Gastrocnemius medialis (tissue), 4 donors: ENCODE results near the gene LAMTOR1.

Source experiments
- POLR2A ChIP-seq, 2 donors: fragments of 450-650 bp; IDR thresholded peaks; one replicate each; pipeline ENCODE4 v1.6.1; 2017; ENCODE audit warnings: antibody characterized with exemption in 2 of 2, mild to moderate bottlenecking in 2 of 2, moderate library complexity in 2 of 2
- TF ChIP-seq, protein P1 (sequence below), 5 experiments: fragments of 450-650 bp in 3 of 5; fragments of 200-600 bp in 2 of 5; sonication (generic) in 2 of 5; IDR thresholded peaks in 4 of 5; conservative IDR thresholded peaks in 1 of 5; 1 replicate in 4 of 5; 2 replicates in 1 of 5; pipeline ENCODE4 v1.5.1; 2016 to 2019; ENCODE audit warnings: antibody characterized with exemption in 5 of 5, mild to moderate bottlenecking in 3 of 5, moderate library complexity in 3 of 5

DNA sequence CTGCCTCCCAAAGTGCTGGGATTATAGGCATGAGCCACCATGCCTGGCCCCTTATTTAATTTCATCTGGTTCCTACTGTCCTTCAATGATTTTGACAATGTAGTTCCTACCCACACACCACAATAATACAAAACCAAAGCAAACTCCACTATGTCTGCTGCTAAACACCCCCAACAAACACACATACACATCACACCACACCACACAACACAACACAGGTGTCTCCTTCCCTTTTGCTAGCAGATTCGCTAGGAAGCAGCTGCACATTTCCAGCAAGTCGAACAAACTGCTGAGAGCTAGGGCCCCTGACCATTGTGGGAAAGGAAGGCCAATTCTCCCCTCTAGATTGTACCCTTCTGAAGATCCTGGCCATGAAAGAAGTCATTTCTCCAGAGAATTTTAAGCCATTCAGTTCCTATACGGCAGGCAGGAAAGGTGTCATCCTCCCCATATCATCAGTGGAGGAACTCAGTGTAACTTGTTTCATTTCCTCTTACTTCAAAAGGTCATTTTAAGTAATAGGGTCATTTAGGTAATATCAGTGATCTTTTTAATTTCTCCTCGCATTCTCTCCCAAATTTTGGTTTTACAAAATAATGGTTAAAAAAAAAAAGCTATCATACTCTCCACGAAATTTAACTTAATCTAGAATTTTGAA lies 41.2 kb downstream of the LAMTOR1 start:
- TF ChIP-seq, protein P1, sequence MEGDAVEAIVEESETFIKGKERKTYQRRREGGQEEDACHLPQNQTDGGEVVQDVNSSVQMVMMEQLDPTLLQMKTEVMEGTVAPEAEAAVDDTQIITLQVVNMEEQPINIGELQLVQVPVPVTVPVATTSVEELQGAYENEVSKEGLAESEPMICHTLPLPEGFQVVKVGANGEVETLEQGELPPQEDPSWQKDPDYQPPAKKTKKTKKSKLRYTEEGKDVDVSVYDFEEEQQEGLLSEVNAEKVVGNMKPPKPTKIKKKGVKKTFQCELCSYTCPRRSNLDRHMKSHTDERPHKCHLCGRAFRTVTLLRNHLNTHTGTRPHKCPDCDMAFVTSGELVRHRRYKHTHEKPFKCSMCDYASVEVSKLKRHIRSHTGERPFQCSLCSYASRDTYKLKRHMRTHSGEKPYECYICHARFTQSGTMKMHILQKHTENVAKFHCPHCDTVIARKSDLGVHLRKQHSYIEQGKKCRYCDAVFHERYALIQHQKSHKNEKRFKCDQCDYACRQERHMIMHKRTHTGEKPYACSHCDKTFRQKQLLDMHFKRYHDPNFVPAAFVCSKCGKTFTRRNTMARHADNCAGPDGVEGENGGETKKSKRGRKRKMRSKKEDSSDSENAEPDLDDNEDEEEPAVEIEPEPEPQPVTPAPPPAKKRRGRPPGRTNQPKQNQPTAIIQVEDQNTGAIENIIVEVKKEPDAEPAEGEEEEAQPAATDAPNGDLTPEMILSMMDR (IDR thresholded peaks at IDR 0.05 in 4 of 5, conservative IDR thresholded peaks at IDR 0.05 in 1 of 5) = no peak
- TF ChIP-seq POLR2A (IDR thresholded peaks at IDR 0.05) = no peak
